NCI-H524 (cell line): ENCODE results near the gene NR1H4.
"Not testable (repeated sequence)": the region's sequence is repeated elsewhere in the genome, so short reads cannot be mapped to it uniquely, and the experiment has no call there.

ENCODE experiments used
- DNase-seq, 2 experiments: peaks; one replicate each; lab custom pipeline; 2025; lab: John Stamatoyannopoulos, UW

Gene NR1H4

DNA sequence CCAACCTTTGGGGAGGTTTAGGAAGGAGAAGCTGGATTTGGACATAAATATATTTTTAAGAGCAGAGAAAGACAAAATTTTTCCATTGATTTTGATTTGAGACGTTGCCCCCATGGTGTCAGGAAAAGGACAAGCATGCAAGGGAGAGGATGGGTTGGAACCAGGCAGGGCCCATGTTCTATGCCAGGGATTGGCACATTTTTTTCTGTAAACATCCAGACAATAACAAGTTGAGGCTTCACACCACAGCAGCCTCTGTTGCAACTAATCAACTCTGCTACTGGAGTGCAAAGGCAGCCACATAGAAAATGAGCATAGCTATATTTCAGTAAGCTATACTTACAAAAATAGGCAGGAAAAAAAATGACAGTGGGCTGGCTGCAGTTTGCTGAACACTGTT lies 44.7 kb downstream of the NR1H4 start:
- no peak for DNase-seq

DNA sequence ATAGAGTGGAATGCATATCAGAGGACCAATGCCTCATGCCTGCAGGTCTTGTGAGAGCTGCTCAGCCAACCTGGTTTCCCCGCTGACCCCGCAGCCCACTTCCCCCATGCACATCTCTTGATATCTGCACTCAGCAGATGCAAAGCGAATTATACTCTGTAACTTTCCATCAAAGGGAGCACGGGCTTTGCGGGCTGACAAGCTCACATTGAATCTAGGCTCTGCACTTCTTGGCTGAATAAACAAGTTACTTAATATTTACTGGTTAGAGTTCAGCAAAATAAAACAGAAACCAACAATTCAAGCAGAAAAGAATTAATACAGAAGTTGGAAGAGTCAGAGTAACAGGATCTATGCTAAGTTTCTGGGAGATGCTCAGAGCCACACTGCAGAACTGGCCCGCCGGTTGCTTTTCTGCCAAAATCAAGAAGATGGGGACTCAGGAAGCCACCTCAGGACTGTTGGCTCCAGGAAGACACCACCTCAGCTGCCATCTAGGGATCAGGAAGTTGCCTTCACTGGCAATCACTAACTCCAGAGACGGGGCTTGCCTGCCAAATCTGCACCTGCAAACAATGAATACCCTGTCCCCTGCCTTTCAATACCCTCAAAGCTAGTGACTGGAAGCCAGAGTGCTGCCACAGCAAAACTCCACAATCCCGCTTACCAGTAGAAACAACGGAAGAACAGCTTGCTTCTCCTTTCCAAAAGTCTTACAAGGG lies 46.5 kb downstream of the NR1H4 start:
- no peak for DNase-seq

DNA sequence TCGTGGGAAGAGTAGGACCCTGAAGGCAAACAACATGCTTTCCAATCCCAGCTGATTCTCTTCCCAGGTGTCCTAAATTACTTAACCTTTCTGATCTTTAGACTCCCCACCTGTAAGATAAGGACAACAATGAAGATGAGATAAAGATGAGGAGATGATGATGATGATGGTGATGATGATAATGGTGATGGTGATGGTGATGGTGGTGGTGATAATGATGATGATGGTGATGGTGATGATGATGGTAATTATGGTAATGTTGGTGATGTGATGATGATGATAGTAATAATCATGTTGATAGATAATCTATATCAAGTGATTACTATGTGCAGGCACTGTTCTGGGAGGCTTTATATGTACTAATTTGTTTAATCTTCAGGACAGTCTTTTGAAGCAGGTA lies 48.3 kb downstream of the NR1H4 start:
- no peak for DNase-seq

DNA sequence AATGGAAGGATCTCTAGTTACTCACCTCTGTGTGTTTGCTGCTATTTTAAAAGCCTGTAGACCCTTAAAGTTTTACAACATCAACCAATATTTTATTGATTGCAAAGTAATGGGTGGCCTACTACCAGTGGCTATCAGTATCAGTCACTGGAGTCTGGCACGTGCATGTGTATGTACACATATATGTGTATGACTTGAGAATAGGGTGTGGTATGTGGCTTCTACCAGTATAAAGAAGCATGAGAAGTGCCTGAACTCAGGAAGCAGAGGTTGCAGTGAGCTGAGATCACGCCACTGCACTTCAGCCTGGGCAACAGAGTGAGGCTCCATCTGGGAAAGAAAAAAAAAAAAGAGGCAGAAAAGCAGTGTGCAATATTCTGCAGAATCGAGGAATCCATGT lies 54.4 kb downstream of the NR1H4 start:
- no peak for DNase-seq

DNA sequence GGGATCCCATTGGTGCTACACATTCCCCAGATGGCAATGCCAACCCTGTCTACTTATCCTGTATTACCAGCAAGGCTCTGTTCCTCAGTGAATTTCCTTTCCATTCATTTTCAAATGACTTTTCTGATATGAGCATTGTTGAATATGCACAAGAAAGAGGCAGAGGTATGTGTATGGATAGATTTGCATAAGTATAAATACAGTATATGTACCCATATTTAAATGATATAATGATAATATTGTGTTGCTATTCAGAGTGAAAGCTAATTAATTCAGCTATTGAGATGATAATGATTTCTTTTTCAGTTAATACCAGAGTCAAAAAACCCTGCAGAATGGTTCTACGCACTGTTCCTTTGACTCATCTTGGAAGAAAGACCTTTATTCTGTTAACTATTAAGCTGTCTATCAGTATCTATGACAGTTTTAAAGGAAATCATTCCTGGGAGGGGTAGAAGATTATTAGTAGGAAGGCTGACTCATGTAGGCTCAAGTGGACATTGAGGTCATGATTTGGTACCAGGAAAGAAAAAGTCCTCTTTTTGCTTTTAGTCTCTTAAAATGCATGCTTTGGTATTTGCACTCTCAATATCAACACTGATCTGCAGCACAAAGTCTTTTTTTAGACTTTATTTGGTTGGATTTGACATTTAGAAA lies 54.9 kb downstream of the NR1H4 start:
- no peak for DNase-seq

DNA sequence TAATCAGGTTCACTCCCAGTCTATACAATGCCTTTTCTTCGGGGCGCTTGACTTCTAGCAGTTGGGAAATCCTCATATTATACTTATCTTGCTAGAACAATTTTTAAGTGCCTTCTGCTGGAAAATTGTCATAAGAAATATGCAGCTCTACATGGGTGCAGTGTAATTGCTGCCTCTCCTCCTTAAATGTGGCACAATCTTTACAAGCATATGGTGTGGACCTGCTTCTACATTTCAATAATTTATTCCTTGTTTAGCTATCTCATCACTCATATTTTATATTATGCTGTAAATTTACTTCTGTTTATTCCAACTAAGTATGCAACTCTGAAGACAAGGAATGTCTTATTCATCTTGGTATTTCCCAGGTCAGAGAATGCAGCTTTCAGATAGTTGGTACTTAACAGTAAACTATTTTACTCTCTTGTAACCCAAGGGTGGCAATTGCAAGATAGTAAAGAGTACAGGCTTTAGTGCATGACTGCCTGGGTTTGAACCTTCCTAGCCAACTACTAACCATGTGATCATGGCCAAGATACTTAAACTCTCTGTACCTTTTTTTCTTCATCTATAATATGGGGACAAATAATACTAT lies 56.2 kb downstream of the NR1H4 start:
- no peak for DNase-seq

DNA sequence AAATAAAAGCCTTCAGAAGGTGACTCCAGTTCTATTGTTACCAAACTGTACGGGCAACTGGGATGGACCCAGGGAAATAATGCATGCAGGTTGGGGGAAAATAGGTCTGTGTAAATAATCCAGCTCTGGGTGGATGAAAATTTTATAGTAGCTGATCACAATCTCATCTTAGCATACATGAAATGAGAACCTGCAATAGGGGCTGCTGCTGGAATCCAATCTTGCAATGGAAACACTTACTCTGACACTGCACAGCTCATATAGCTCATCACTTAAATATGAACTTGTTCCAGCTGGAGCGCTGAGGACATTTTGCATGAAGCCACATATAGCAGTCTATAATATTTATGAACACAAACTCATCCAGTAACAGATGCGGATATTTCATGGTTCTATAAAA lies 59.7 kb downstream of the NR1H4 start:
- no peak for DNase-seq

DNA sequence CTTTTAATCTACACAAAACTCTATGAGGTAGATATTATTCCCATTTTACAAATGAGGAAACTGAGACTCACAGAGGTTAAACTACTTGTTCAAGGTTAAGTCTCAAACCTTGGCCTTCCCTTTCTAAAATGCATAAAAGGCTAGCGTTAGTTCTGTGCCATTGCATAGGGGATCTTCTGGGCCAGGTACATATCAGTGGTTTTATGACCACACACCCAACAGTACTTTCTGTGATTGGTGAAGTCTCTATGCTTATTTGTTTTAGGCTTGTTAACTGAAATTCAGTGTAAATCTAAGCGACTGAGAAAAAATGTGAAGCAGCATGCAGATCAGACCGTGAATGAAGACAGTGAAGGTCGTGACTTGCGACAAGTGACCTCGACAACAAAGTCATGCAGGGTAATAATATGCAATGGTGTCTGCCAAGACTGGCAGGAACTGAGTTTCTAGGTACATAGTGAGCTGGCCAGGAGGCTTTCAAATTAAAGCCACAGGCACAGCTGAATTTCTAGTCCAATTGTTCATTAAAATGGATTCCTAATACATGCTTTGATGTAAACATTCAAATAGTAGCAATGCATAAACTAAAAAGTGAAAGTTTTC lies 61.1 kb downstream of the NR1H4 start:
- DNase-seq: no peak

DNA sequence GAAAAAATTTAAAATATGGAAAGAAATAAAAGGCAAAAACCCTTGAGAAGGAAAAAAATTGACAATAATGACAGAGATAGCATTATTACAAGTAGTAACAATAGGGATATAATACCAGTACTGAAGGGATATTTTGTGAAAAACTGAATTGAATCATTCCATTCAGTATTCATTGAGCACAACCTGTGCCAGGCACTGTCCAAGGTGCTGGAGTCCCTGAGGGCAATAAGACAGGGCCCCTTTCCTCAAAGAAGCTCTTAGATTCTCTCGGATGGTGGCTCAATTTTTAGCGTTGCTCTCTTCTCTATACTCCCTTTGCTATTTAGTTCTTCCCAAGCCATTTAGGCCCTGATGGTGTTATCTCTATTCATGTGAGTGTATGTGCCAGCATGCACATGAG lies 65.5 kb downstream of the NR1H4 start:
- no peak for DNase-seq

DNA sequence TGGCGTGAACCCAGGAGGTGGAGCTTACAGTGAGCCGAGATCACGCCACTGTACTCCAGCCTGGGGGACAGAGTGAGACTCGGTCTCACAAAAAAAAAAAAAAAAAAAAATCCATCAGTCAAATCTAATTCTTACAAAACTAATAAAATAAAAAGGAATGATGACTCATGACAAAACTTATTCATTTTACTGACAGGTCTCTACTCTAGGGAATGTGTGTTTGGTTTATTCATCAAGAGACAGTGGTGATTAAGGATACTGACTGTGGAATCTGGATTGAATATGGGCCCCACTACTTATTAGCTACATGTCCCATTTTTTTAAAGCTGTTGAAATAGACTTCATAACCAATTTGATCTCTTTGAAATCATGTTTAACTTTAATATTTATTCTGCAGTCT lies 70.5 kb downstream of the NR1H4 start:
- DNase-seq: no peak

DNA sequence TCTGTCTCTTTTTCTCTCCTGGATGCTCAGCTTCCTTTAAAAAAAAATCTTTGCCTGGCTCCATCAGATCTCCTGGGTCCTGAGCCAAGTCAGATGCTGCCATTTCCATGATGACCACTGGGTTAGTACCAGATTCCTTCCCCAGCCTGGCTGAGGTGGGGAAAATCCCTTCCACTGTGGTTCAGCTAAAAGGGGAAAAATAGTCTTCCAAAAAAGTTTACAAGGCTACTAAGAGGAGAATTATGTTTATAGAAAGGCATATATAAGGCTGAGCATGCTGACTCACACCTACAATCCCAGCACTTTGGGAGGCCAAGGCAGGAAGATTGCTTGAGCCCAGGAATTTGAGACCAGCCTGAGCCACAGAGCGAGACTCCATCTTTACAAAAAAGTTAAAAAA lies 71.4 kb downstream of the NR1H4 start:
- DNase-seq: no peak

DNA sequence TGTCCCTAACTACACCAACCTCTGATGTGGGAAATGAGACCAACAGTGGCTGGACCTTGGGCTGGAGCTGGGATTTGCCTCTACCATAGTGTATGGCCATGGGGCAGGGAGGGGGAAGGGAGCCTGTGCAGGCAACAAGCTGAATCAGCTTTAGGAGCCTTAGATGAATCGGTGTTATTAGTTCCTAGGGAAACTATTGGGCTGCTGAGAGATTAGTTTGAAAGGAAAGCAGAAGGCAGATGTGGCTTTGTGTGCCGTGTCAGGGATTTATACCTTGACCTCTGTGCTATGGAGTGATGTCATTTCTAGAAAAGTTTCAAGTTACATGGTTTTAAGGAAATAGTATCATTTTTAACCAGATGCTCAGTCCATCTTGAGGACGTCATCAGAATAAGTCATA lies 80.3 kb downstream of the NR1H4 start:
- peak in 1 of 2 experiments; percentile 24 for DNase-seq

DNA sequence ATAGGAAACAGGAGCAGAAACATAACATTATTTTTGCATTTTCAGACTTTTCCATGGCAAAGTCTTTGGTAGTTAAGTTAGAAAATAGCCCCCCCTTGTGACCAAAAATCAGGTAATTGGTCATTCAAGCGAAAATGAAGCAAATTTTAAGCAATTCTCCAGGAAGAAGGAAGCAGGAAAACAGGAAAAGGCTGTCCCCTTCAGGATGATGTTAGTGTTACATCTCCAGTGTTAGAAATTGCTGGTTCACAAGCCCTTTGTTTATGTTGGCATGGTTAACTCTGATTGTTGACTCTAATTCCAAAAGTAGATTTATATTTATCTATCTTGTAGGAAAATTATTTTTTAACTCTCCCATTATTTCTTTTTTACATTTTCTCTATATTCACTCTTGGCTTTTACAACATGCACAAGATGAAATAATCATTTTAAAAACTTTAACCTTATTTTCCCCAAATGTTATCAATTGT lies 81.0 kb downstream of the NR1H4 start:
- peak; percentile 62 to 82 for DNase-seq

DNA sequence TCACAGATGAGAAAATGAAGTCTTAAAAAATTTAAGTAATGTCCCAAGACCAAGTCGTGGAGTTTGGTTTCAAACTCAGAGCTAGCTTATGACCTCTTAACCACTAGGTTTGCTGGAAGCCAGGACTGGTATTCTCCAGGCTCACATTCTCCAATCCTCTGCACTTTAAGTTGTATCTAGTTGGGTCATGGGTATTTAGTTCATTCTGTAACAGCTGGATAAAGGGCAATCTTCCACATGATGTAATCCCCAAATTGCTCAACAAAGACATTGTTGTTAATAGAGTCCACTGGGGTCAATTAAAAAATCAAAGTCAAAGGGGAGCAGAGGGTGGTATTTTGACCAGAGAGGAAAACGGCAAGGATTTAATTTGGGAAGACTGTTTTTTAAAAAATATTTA lies 82.1 kb downstream of the NR1H4 start:
- DNase-seq: no peak

DNA sequence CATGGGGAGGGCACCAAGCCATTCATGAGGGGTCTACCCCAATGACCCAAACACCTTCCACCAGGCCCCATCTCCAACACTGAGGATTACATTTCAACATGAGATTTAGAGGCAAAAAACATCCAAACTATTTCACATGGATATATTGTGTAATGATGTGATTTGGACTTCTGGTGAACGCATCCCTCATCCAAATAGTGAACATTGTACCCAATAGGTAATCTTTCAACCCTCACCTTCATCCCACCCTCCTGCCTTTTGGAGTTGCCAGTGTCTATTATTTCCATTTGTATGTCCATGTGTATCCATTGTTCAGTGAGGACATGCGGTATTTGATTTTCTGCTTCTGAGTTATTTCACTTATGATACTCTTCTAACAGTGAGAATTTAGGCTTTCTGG lies 83.7 kb downstream of the NR1H4 start:
- DNase-seq: no peak

DNA sequence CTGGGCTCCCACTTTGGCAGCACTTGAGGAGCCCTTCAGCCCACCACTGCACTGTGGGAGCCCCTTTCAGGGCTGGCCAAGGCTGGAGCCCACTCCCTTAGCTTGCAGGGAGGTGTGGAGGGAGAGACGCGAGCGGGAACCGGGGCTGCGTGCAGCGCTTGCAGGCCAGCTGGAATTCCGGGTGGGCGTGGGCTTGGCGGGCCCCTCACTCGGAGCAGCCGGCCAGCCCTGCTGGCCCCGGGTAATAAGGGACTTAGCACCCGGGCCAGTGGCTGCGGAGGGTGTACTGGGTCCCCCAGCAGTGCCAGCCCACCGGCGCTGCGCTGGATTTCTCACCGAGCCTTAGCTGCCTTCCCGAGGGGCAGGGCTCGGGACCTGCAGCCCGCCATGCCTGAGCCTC lies 85.6 kb downstream of the NR1H4 start:
- not testable (repeated sequence) for DNase-seq

DNA sequence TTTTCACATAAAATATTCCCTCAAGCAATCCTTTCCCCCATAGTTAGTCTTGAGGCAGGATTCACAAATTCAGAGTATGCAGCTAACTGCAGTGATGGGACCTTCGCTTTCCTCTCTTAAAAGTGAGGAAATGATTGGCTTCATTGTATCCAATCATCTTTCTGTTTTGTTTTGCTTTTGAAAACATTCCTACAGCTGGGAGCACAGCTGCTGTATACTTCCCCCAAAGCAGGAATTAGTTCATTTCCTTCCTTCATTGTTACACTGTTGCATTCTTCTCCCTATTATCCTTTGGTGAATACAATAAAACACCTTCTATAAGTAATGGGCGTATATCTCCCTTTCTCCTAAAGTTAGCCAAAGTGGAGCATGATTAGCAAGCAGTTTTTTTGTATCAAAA lies 90.4 kb downstream of the NR1H4 start:
- no peak for DNase-seq

DNA sequence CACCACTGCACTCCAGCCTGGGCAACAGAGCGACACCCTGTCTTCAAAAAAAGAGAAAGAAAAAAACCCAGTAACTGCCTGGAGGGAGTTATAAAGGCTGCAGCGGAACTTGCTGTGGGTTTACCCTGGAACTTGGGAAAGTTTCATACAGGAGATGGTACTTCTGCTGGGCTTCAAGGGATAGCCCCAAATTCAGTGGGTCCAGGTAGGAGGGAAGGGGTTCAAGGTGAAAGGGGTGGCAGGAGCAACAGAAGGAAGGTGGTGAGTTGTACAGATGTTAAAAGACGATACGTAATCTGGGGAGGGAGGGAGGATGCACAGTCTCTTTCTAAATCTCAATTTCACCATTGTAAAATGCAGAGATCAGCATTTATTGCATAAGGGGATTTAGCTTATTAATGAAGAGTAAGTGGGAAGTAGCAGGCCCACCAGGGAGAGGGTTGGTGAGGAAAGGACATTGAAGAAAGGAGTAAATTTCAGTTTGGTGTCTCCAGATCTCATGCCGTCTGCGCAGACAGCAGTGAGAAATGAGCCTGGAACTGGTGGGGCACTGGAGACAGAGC lies 91.3 kb downstream of the NR1H4 start:
- peak in 1 of 2 experiments; percentile 17 for DNase-seq

DNA sequence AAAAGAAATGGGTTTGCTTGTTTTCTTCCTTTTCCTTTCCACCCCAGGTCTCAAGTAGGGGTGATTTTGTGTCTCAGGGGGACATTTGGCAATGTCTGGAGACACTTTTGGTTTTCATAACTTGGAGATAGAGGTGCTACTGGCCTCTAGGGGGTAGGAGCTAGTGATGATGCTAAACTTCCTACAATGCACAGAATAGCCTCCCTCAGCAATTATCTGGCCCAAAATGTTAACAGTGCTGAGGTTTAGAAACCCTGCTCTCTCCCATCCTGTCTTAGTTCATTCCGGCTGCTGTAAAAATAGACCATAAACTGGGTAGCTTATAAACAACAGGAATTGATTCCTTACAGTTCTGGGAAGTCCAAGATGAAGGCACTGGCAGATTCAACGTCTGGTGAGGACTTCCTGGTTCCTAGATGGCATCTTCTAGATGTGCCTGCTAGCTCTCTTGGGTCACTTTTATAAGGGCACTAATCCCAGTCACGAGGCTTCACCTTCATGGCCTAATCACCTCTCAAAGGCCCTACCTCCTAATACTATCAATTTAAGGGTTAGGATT lies 92.4 kb downstream of the NR1H4 start:
- DNase-seq: no peak

DNA sequence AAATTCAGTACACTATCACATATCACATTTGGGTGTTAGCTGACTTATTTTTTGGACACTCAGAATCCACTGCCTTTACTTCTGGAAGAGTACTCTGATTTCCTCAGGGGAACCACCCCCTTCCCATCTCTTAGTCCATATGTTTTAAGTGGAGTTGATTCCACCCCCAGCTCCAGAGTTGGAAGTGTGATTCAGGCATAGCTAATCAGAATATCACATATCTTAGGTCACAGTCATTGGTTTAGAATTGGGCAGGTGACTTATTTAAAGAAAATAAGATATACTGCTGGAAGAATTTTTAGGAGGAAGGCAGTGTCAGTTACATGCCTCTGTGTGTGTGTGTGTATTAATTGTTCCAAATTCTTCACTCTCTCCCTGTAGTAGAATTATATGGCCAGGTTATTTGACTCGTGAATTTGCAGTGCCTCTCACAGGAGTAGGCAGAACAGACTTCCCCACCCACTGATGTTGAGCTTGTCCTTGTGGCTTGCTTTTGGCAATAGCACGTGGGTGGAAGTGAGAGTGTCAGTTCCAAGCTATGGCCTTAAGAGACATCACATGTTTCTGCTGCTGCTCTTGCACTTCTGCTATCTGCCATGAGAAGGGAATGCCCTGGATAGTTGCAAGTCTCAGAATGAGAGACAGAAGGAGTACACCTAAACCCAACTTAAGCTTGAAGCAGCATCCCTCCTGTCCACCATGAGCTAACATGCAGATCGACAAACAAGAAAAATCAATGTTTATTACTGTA lies 93.4 kb downstream of the NR1H4 start:
- no peak for DNase-seq

DNA sequence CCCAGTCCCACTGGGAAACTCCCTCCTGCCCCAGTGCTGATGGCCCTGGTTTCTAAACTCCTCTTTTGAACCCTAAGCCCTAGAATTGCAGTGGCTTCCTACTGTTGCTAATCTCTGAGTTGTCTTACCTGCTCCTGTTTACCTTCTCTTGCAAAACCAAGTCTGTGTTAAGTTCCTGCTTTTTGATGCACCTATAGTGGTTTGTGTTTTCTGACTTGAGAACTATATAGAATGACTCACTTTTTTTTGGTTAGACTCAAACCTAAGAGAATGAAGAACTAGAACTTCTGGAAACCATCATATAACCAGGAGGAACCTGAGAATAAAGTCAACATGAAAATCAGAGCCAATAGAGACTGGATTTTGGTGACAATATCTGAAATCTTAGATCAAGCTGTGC lies 94.3 kb downstream of the NR1H4 start:
- DNase-seq: no peak

DNA sequence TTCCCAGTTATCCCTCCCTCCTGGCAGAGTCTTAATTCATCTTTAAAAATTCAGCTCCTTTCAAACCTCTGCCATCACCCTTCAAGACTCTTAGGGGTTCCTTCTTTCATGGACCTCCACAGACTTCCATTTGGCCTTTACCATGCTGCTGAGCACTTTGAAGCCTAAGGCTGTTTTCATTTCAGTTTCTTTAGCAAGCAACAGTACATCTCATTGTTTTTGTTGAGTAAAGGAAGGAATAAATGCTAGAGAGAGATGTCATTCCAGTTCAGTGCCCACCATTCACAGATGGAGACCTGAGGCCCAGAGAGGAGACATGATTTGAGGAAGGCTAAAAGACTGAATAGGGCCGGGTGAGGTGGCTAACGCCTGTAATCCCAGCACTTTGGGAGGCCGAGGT lies 98.5 kb downstream of the NR1H4 start:
- DNase-seq: no peak
